HEK293 (cell line): ENCODE measurements around the gene DPH6.

ENCODE experiments used
- FEZF1 ChIP-seq: fragments of 450-650 bp; formaldehyde crosslinking; IDR thresholded peaks from 2 replicates; pipeline ENCODE4 v1.5.1; 2016; ENCODE audit warnings: missing biosample characterization, missing genetic modification characterization
- KLF16 ChIP-seq: fragments of 450-650 bp; formaldehyde crosslinking; IDR thresholded peaks from 2 replicates; pipeline ENCODE4 v1.5.1; 2017; ENCODE audit warnings: missing biosample characterization, missing genetic modification characterization
- ZNF138 ChIP-seq: fragments of 450-650 bp; formaldehyde crosslinking; IDR thresholded peaks from 2 replicates; pipeline ENCODE4 v1.5.1; 2016; ENCODE audit warnings: missing biosample characterization, missing genetic modification characterization, borderline replicate concordance
- ZNF266 ChIP-seq: fragments of 450-650 bp; formaldehyde crosslinking; IDR thresholded peaks from 2 replicates; pipeline ENCODE4 v1.5.1; 2016; ENCODE audit warnings: missing biosample characterization, missing genetic modification characterization, low read depth
- ZNF561 ChIP-seq: fragments of 450-650 bp; IDR thresholded peaks from 2 replicates; pipeline ENCODE4 v1.5.1; 2018; ENCODE audit warnings: missing biosample characterization, missing genetic modification characterization, borderline replicate concordance
- ZNF600 ChIP-seq: fragments of 450-650 bp; formaldehyde crosslinking; IDR thresholded peaks from 2 replicates; pipeline ENCODE4 v1.5.1; 2016; ENCODE audit warnings: missing biosample characterization, missing genetic modification characterization
- TF ChIP-seq, protein P1 (sequence below): fragments of 450-650 bp; formaldehyde crosslinking; IDR thresholded peaks from 2 replicates; pipeline ENCODE4 v1.5.1; 2016; ENCODE audit warnings: missing biosample characterization, missing genetic modification characterization
- TF ChIP-seq, protein P2 (sequence below): IDR thresholded peaks from 2 replicates; pipeline ENCODE4 v1.6.1; 2011; ENCODE audit warnings: mild to moderate bottlenecking, low read depth, low read length, borderline replicate concordance

DNA sequence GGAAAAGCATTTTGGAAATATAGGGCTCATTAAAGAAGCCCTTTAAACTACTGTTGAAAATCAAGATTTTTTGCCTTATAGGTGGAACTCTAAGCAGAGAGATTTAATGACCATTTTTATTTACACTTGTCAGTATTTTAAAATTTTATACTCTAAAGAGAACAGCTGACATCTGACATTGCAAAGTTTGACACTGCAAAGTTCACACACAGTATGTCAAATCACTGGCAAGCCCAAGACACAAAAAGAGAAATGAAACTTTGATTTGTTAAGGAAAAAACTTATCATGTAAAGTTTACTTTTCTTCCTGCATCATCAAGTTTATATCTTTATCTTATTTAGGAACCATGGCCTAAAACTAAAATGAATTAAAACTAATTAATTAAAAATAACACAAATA is 40.2 kb downstream of the DPH6 start:
- TF ChIP-seq, protein P1, sequence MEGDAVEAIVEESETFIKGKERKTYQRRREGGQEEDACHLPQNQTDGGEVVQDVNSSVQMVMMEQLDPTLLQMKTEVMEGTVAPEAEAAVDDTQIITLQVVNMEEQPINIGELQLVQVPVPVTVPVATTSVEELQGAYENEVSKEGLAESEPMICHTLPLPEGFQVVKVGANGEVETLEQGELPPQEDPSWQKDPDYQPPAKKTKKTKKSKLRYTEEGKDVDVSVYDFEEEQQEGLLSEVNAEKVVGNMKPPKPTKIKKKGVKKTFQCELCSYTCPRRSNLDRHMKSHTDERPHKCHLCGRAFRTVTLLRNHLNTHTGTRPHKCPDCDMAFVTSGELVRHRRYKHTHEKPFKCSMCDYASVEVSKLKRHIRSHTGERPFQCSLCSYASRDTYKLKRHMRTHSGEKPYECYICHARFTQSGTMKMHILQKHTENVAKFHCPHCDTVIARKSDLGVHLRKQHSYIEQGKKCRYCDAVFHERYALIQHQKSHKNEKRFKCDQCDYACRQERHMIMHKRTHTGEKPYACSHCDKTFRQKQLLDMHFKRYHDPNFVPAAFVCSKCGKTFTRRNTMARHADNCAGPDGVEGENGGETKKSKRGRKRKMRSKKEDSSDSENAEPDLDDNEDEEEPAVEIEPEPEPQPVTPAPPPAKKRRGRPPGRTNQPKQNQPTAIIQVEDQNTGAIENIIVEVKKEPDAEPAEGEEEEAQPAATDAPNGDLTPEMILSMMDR (tag by site-specific recombination) = no peak
- TF ChIP-seq, protein P2, sequence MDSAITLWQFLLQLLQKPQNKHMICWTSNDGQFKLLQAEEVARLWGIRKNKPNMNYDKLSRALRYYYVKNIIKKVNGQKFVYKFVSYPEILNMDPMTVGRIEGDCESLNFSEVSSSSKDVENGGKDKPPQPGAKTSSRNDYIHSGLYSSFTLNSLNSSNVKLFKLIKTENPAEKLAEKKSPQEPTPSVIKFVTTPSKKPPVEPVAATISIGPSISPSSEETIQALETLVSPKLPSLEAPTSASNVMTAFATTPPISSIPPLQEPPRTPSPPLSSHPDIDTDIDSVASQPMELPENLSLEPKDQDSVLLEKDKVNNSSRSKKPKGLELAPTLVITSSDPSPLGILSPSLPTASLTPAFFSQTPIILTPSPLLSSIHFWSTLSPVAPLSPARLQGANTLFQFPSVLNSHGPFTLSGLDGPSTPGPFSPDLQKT = no peak
- no peak for TF ChIP-seq ZNF138 (tag by site-specific recombination)
- no peak for TF ChIP-seq ZNF266
- TF ChIP-seq FEZF1 = no peak
- TF ChIP-seq ZNF600 = no peak
- no peak for TF ChIP-seq ZNF561 (tag by site-specific recombination)
- TF ChIP-seq KLF16 = no peak
